Endothelial cell of umbilical vein (primary cell): ENCODE results near the gene METTL8. TPM values are rescaled to one million over a fixed set of nuclear protein-coding genes. Genes with fewer than 3 reads are reported as not detected.
A peak's percentile ranks its signal among the peaks of the same experiment; 100 is the strongest.

Experiments used
- BruUV-seq: library from RNA; stranded (reverse); fragments of 400-500 nt; replicated peaks from 2 replicates; lab custom pipeline; 2021; lab: Mats Ljungman, UMichigan
- CTCF ChIA-PET: fragments of 300-600, 350-600 bp; sonication (Branson Sonifier 250); formaldehyde crosslinking; loops from one replicate; lab custom pipeline; 2021; ENCODE audit warnings: antibody characterized with exemption, inconsistent platforms; lab: Charles Lee
- POLR2A ChIA-PET: fragments of 300-600, 350-600 bp; sonication (Branson Sonifier 250); formaldehyde crosslinking; loops from one replicate; lab custom pipeline; 2021; ENCODE audit warnings: antibody characterized with exemption, inconsistent platforms; lab: Charles Lee
- DNase-seq: peaks from one replicate; pipeline ENCODE4 v3.0.0-alpha.2; 2011; ENCODE audit warnings: low read depth, low spot score
- FAIRE-seq: peaks from 2 replicates; lab custom pipeline; 2011; peaks lifted over from hg19 to GRCh38; lab: Jason Lieb, UNC
- H2AFZ ChIP-seq: 2 replicates; pipeline ENCODE4 v1.6.0; 2012; ENCODE audit warnings: low read depth, low read length, control low read depth, inconsistent platforms
- H3K27ac ChIP-seq: 2 replicates; pipeline ENCODE4 v1.5.1; 2011; ENCODE audit warnings: low read depth, mild to moderate bottlenecking, control low read depth, low read length, moderate library complexity; ENCODE audit not compliant: insufficient read depth
- H3K27me3 ChIP-seq, 2 experiments: 2 replicates each; pipeline versions ENCODE4 v1.6.0 to v1.6.1; 2011; ENCODE audit warnings: low read length in 2 of 2, mixed read lengths in 1 of 2; ENCODE audit not compliant: control insufficient read depth in 2 of 2, insufficient read depth in 2 of 2
- H3K36me3 ChIP-seq, 2 experiments: 2 replicates in 1 of 2; 3 replicates in 1 of 2; pipeline ENCODE4 v1.5.1; 2011; ENCODE audit warnings: low read length in 2 of 2, mild to moderate bottlenecking in 1 of 2, moderate library complexity in 1 of 2; ENCODE audit not compliant: control insufficient read depth in 2 of 2, insufficient read depth in 2 of 2; ENCODE audit errors: extremely low read depth in 1 of 2
- H3K4me1 ChIP-seq: 3 replicates; pipeline ENCODE4 v1.5.1; 2011; ENCODE audit warnings: mild to moderate bottlenecking, low read length; ENCODE audit not compliant: control insufficient read depth, insufficient read depth; ENCODE audit errors: extremely low read depth
- H3K4me2 ChIP-seq: 2 replicates; pipeline ENCODE4 v1.6.1; 2011; ENCODE audit warnings: low read length, control low read depth, mixed read lengths; ENCODE audit not compliant: insufficient read depth
- H3K4me3 ChIP-seq, 3 experiments: fragments of 200-600 bp in 1 of 3; sonication (generic), shearing (Covaris generic) in 1 of 3; replicated peaks in 1 of 3; 2 replicates each; pipeline ENCODE4 v1.5.1; 2011 to 2016; ENCODE audit warnings: control low read depth in 3 of 3, low read length in 3 of 3, mild to moderate bottlenecking in 2 of 3, inconsistent platforms in 1 of 3, low read depth in 1 of 3, moderate library complexity in 1 of 3; ENCODE audit not compliant: insufficient read depth in 1 of 3
- H3K79me2 ChIP-seq: 2 replicates; pipeline ENCODE4 v1.6.0; 2012; ENCODE audit warnings: low read length, inconsistent platforms; ENCODE audit not compliant: control insufficient read depth, insufficient read depth
- H3K9ac ChIP-seq: replicated peaks from 2 replicates; pipeline ENCODE3; 2011; ENCODE audit warnings: low read length, control low read depth; ENCODE audit not compliant: insufficient read depth; ENCODE audit errors: extremely low read depth
- H3K9me1 ChIP-seq: replicated peaks from 3 replicates; pipeline ENCODE4 v1.6.0; 2011; ENCODE audit warnings: mild to moderate bottlenecking, low read length; ENCODE audit not compliant: control insufficient read depth, insufficient read depth; ENCODE audit errors: extremely low read depth
- H3K9me3 ChIP-seq: replicated peaks from 2 replicates; pipeline ENCODE4 v1.5.1; 2012; ENCODE audit warnings: low read length, inconsistent platforms; ENCODE audit not compliant: control insufficient read depth, insufficient read depth
- H4K20me1 ChIP-seq: replicated peaks from 2 replicates; pipeline ENCODE3; 2011; ENCODE audit warnings: mild to moderate bottlenecking, low read length; ENCODE audit not compliant: control insufficient read depth, insufficient read depth; ENCODE audit errors: extremely low read depth
- EZH2 ChIP-seq: IDR thresholded peaks from 2 replicates; pipeline ENCODE4 v1.6.1; 2012; ENCODE audit warnings: borderline replicate concordance, low read depth, mild to moderate bottlenecking, moderate library complexity, low read length, inconsistent platforms; ENCODE audit not compliant: severe bottlenecking
- FOS ChIP-seq: IDR thresholded peaks from 2 replicates; pipeline ENCODE4 v1.6.1; 2011; ENCODE audit warnings: mild to moderate bottlenecking, low read length, moderate library complexity, borderline replicate concordance; ENCODE audit not compliant: insufficient read depth
- GATA2 ChIP-seq: IDR thresholded peaks from 2 replicates; pipeline ENCODE4 v1.7.0; 2011; ENCODE audit warnings: low read depth, mild to moderate bottlenecking, moderate library complexity, mixed read lengths, low read length; ENCODE audit not compliant: insufficient read length, insufficient read depth
- JUN ChIP-seq: IDR thresholded peaks from 2 replicates; pipeline ENCODE4 v1.6.1; 2011; ENCODE audit warnings: borderline replicate concordance, low read depth; ENCODE audit not compliant: insufficient read length, insufficient read depth
- MYC ChIP-seq: IDR thresholded peaks from one replicate; pipeline ENCODE4 v1.6.1; 2011; ENCODE audit warnings: mild to moderate bottlenecking, low read depth, low read length
- POLR2A ChIP-seq: IDR thresholded peaks from 2 replicates; pipeline ENCODE4 v1.6.1; 2012; ENCODE audit warnings: low read depth, mild to moderate bottlenecking, control low read depth, low read length
- POLR2AphosphoS5 ChIP-seq: IDR thresholded peaks from 2 replicates; pipeline ENCODE4 v1.6.1; 2012; ENCODE audit warnings: low read depth, mild to moderate bottlenecking, control low read depth, low read length, moderate library complexity; ENCODE audit not compliant: insufficient read depth
- dilution Hi-C: fragments of 300-500 bp; cut with MboI; formaldehyde crosslinking; loops from one replicate; pipeline ENCODE4 v1.15.0; 2019; ENCODE audit warnings: low sequenced_read_pairs; ENCODE audit not compliant: extremely low pct_ligation_motif_present
- intact Hi-C: fragments of 100-400 bp; cut with micrococcal nuclease; formaldehyde crosslinking; loops from one replicate; pipeline ENCODE4 v1.10.0; 2022
- polyA plus RNA-seq, 4 experiments: library from polyadenylated mRNA; depleted of rRNA in 3 of 4; stranded (reverse) in 3 of 4; unstranded in 1 of 4; fragments of >200 nt; gene quantifications; 2 replicates each; pipeline versions ENCODE4 v1.2.1 to v1.2.3, GENCODE V29; 2011 to 2012; ENCODE audit warnings: missing spikeins in 1 of 4
- total RNA-seq: library from RNA; stranded (reverse); gene quantifications from 2 replicates; pipeline ENCODE4 v1.2.3, GENCODE V29; 2021
- TF ChIP-seq, protein P1 (sequence below): IDR thresholded peaks from 2 replicates; pipeline ENCODE4 v1.6.1; 2011; ENCODE audit not compliant: insufficient read depth, insufficient read length

The METTL8 gene
- total and polyA plus RNA-seq, 2 donors (not counting 3 experiments of a cell fraction or from before 2014, with no cell fraction given): 7.0 to 20.2 TPM

DNA sequence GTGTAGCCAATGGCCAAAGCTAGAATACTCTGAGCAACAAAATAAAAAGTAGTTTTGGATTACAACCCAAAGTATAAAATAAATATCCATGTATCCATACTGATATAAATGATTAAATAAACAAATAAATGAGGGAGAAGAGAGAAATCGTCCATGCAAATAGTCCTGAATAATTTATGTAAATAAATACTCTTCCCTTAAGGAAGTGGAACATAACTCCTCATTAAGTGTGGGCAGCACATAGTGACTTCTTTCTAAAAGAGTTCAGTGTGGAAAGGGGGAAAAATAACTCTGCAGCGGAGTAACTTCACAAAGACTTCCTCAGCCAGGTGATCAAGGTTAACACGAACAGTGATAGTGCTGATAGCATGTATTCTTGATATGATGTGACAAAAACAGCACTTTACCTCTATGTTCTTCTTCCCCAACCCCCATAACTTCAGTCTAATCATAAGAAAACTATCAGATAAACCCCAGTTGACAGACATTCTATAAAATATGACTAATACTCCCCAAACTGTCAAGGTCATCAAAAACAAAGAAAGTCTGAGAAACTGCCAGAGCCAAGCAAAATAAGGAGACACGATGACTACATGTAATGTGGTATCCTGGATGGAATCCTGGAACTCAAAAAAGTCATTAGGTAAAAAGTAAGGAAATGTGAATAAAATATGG lies 30.7 kb downstream of the METTL8 start:
- ChIA-PET CTCF (no interaction called here), POLR2A (no interaction called here)
- intact Hi-C loops: loop anchor here (2.0 to 5.0 kb wide), 2 partner anchors 56 to 242 kb away; partner anchors contain the start of gene TLK1
- Histone ChIP-seq H2AFZ (peak overlapping the region; percentile 7), H3K4me2 (peak overlapping the region; percentile 83), H3K9me3 (peaks cover 1% of the 10 kb centered on the region), H3K4me1 (peaks cover 29% of the 10 kb centered on the region), H3K27ac (peak overlapping the region; percentile 89), H3K4me3 (peak overlapping the region in 1 of 3 experiments; percentile 5), H3K9ac (peak overlapping the region; percentile 45), H3K36me3 (no peaks in the 10 kb centered on the region), H4K20me1 (no peaks in the 10 kb centered on the region), H3K27me3 (no peaks in the 10 kb centered on the region), H3K9me1 (no peaks in the 10 kb centered on the region), H3K79me2 (peaks cover 16% of the 10 kb centered on the region)
- TF ChIP-seq POLR2AphosphoS5 (peak; percentile 75), FOS (peak; percentile 80), MYC (no peak), POLR2A (no peak), EZH2 (no peak), JUN (peak; percentile 70), GATA2 (peak; percentile 81)
- TF ChIP-seq, protein P1, sequence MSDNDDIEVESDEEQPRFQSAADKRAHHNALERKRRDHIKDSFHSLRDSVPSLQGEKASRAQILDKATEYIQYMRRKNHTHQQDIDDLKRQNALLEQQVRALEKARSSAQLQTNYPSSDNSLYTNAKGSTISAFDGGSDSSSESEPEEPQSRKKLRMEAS: no peak
- FAIRE-seq: peak; percentile 86
- no TSS peak for BruUV-seq
- peak; percentile 88 for DNase-seq
- dilution Hi-C loops: no loop called here
